ENCODE results near the gene ZBTB7C. TPM values are rescaled to one million over a fixed set of nuclear protein-coding genes. Genes with fewer than 3 reads are reported as not detected.

Gene ZBTB7C
- total RNA-seq, 1 experiment from 2014 or later: 0.33 TPM

DNA sequence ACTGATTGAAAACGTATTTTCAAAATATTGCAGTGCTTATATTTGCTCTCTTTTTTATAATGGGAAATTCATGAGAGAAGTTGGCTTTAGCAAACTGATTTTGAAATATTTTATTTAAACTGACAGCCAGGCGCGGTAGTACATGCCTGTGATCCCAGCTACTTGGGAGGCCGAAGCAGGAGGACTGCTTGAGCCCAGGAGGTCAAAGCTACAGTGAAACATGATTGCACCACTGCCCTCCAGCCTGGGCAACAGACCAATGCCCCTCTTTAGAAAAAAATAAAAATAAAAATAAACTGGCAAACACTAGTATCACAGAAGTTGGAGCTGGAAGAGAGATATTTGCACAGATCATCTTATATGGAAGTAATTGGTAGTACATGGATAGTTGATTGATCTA, 20.7 kb downstream of the ZBTB7C start:
- Histone ChIP-seq H4K8ac (replicated peaks; ENCODE audit: insufficient read length, low read depth, low read length) (no peak overlapping the region), H3K18ac (ENCODE audit: insufficient read length, low read depth, low read length) (no peak overlapping the region), H2BK120ac (ENCODE audit: low read depth, low read length, poor library complexity, severe bottlenecking) (no peak overlapping the region), H2AFZ (ENCODE audit: low read length) (no peak overlapping the region), H3K4me2 (ENCODE audit: insufficient read depth, insufficient read length, low read length) (no peak overlapping the region), H2BK20ac (ENCODE audit: low read depth, low read length, poor library complexity, severe bottlenecking) (no peak overlapping the region), H2BK15ac (ENCODE audit: low read depth, low read length) (no peak overlapping the region), H4K20me1 (ENCODE audit: control insufficient read depth, insufficient read depth, insufficient read length) (no peaks in the 10 kb centered on the region), H3K79me1 (ENCODE audit: insufficient read depth, low read depth, low read length, poor library complexity, severe bottlenecking) (no peaks in the 10 kb centered on the region), H2BK5ac (ENCODE audit: insufficient read length, low read length) (no peak overlapping the region), H4K91ac (ENCODE audit: insufficient read length, low read depth, low read length) (no peak overlapping the region), H3K27me3 (ENCODE audit: insufficient read depth, low read length) (no peaks in the 10 kb centered on the region), H3K4me1 (ENCODE audit: insufficient read depth, low read length) (no peaks in the 10 kb centered on the region), H3K9me3 (ENCODE audit: control insufficient read depth, low read depth, low read length) (no peaks in the 10 kb centered on the region), H3K4ac (ENCODE audit: low read depth, low read length) (no peak overlapping the region), H2BK12ac (ENCODE audit: insufficient read length, low read depth, low read length) (no peak overlapping the region), H3K23ac (ENCODE audit: insufficient read length, low read depth, low read length) (no peak overlapping the region), H4K5ac (ENCODE audit: insufficient read length, low read depth, low read length) (no peak overlapping the region), H3K56ac (ENCODE audit: insufficient read length, low read depth, low read length) (no peak overlapping the region), H2AK5ac (ENCODE audit: insufficient read length, low read length) (no peak overlapping the region), H3K27ac (ENCODE audit: insufficient read length, low read depth, low read length) (no peak overlapping the region), H3K9ac (ENCODE audit: extremely low read depth, insufficient read length, low read length) (no peak overlapping the region), H3K23me2 (ENCODE audit: insufficient read length, low read depth, low read length, poor library complexity, severe bottlenecking) (no peaks in the 10 kb centered on the region), H3K14ac (ENCODE audit: insufficient read depth, low read length) (no peak overlapping the region), H3K79me2 (ENCODE audit: insufficient read depth, low read length) (no peaks in the 10 kb centered on the region), H3T11ph (ENCODE audit: low read length) (no peak overlapping the region)
- Mint-ChIP-seq H3K4me3 (no peak overlapping the region), H3K4me1 (peaks cover 4% of the 10 kb centered on the region in 2 experiments), H3K27ac (no peak overlapping the region), H3K27me3 (ENCODE audit: low read depth) (peaks cover 24% of the 10 kb centered on the region), H3K9me3 (no peaks in the 10 kb centered on the region), H3K36me3 (ENCODE audit: insufficient read depth in 1 of 3, low read depth in 3 of 3) (no peaks in the 10 kb centered on the region)
- TF ChIP-seq CTCF (conservative IDR thresholded peaks at IDR 0.05): no peak
- no CpG with 5 or more reads among the region's 4 CpGs for WGBS (ENCODE audit: extremely low coverage, insufficient read length, low lambda C conversion rate)
- DNase-seq: no peak

All from H9 (cell line).